NCI-H1048 (cell line): Measurements from ENCODE around the gene SGPL1.
"Not testable (repeated sequence)": the region's sequence is repeated elsewhere in the genome, so short reads cannot be mapped to it uniquely, and the experiment has no call there.

Experiments
- DNase-seq: peaks from one replicate; lab custom pipeline; 2025; lab: John Stamatoyannopoulos, UW

Gene SGPL1

GRCh38 chr10:70906031-70906783 lies 90.5 kb downstream of the SGPL1 start:
- no peak for DNase-seq

GRCh38 chr10:70906953-70907636 lies 91.3 kb downstream of the SGPL1 start:
- DNase-seq, result no peak

- no peak for DNase-seq
These were observed 92.1 kb downstream of the SGPL1 start for GRCh38 chr10:70907637-70908405.

- no peak for DNase-seq
These were observed 92.9 kb downstream of the SGPL1 start for GRCh38 chr10:70908406-70909296.

- DNase-seq, result no peak
These were observed 93.7 kb downstream of the SGPL1 start for GRCh38 chr10:70909326-70909935.

GRCh38 chr10:70910486-70911341 lies 95.0 kb downstream of the SGPL1 start:
- DNase-seq, result no peak

- no peak for DNase-seq
These were observed 95.6 kb downstream of the SGPL1 start for GRCh38 chr10:70911386-70911785.

GRCh38 chr10:70912556-70912955 lies 96.8 kb downstream of the SGPL1 start:
- DNase-seq, result no peak

- DNase-seq, result no peak
These were observed 97.6 kb downstream of the SGPL1 start for GRCh38 chr10:70913191-70913892.

- DNase-seq, result no peak
These were observed 98.1 kb downstream of the SGPL1 start for GRCh38 chr10:70913893-70914240.

GRCh38 chr10:70914316-70914864 lies 98.6 kb downstream of the SGPL1 start:
- no peak for DNase-seq

GRCh38 chr10:70915206-70915605 lies 99.5 kb downstream of the SGPL1 start:
- no peak for DNase-seq

- DNase-seq, result no peak
These were observed 100.1 kb downstream of the SGPL1 start for GRCh38 chr10:70915806-70916205.

- DNase-seq, result no peak
These were observed 100.5 kb downstream of the SGPL1 start for GRCh38 chr10:70916241-70916640.

- DNase-seq, result no peak
These were observed 101.5 kb downstream of the SGPL1 start for GRCh38 chr10:70917226-70917625.

GRCh38 chr10:70917635-70918034 lies 101.9 kb downstream of the SGPL1 start:
- DNase-seq, result no peak

GRCh38 chr10:70918851-70919530 lies 103.2 kb downstream of the SGPL1 start:
- DNase-seq, result no peak

- DNase-seq, result not testable (repeated sequence)
These were observed 104.2 kb downstream of the SGPL1 start for GRCh38 chr10:70919906-70920305.

GRCh38 chr10:70920519-70920918 lies 104.8 kb downstream of the SGPL1 start:
- no peak for DNase-seq
